ENCODE measurements around the gene CALHM1. TPM values are rescaled to one million over a fixed set of nuclear protein-coding genes. Genes with fewer than 3 reads are reported as not detected.

The CALHM1 gene
- total and polyA plus RNA-seq, 2 of the 8 experiments (the other 6 are each of a cell fraction or from before 2014, with no cell fraction given) = 0.29 to 0.34 TPM

DNA sequence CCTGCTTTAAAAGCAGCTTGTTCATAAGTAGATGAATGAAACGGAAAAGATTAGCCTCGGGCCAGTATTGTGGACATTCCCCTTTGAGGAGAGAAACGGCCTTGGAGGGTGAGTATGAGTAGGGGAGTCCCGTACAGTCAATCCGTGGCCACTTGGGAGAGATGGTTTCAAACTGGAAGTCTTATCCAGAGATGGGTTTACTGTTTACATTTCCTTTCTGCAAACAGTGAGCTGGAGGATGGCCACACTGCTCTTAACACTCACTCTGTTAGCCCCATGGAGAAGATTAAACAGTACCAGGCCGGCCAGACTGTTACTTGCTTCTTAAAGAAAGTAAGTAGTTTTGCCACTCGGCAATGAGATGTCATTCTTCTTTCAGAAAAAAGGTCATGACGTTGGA, 26.8 kb downstream of the CALHM1 start (continued):
- TF ChIP-seq, protein P1, sequence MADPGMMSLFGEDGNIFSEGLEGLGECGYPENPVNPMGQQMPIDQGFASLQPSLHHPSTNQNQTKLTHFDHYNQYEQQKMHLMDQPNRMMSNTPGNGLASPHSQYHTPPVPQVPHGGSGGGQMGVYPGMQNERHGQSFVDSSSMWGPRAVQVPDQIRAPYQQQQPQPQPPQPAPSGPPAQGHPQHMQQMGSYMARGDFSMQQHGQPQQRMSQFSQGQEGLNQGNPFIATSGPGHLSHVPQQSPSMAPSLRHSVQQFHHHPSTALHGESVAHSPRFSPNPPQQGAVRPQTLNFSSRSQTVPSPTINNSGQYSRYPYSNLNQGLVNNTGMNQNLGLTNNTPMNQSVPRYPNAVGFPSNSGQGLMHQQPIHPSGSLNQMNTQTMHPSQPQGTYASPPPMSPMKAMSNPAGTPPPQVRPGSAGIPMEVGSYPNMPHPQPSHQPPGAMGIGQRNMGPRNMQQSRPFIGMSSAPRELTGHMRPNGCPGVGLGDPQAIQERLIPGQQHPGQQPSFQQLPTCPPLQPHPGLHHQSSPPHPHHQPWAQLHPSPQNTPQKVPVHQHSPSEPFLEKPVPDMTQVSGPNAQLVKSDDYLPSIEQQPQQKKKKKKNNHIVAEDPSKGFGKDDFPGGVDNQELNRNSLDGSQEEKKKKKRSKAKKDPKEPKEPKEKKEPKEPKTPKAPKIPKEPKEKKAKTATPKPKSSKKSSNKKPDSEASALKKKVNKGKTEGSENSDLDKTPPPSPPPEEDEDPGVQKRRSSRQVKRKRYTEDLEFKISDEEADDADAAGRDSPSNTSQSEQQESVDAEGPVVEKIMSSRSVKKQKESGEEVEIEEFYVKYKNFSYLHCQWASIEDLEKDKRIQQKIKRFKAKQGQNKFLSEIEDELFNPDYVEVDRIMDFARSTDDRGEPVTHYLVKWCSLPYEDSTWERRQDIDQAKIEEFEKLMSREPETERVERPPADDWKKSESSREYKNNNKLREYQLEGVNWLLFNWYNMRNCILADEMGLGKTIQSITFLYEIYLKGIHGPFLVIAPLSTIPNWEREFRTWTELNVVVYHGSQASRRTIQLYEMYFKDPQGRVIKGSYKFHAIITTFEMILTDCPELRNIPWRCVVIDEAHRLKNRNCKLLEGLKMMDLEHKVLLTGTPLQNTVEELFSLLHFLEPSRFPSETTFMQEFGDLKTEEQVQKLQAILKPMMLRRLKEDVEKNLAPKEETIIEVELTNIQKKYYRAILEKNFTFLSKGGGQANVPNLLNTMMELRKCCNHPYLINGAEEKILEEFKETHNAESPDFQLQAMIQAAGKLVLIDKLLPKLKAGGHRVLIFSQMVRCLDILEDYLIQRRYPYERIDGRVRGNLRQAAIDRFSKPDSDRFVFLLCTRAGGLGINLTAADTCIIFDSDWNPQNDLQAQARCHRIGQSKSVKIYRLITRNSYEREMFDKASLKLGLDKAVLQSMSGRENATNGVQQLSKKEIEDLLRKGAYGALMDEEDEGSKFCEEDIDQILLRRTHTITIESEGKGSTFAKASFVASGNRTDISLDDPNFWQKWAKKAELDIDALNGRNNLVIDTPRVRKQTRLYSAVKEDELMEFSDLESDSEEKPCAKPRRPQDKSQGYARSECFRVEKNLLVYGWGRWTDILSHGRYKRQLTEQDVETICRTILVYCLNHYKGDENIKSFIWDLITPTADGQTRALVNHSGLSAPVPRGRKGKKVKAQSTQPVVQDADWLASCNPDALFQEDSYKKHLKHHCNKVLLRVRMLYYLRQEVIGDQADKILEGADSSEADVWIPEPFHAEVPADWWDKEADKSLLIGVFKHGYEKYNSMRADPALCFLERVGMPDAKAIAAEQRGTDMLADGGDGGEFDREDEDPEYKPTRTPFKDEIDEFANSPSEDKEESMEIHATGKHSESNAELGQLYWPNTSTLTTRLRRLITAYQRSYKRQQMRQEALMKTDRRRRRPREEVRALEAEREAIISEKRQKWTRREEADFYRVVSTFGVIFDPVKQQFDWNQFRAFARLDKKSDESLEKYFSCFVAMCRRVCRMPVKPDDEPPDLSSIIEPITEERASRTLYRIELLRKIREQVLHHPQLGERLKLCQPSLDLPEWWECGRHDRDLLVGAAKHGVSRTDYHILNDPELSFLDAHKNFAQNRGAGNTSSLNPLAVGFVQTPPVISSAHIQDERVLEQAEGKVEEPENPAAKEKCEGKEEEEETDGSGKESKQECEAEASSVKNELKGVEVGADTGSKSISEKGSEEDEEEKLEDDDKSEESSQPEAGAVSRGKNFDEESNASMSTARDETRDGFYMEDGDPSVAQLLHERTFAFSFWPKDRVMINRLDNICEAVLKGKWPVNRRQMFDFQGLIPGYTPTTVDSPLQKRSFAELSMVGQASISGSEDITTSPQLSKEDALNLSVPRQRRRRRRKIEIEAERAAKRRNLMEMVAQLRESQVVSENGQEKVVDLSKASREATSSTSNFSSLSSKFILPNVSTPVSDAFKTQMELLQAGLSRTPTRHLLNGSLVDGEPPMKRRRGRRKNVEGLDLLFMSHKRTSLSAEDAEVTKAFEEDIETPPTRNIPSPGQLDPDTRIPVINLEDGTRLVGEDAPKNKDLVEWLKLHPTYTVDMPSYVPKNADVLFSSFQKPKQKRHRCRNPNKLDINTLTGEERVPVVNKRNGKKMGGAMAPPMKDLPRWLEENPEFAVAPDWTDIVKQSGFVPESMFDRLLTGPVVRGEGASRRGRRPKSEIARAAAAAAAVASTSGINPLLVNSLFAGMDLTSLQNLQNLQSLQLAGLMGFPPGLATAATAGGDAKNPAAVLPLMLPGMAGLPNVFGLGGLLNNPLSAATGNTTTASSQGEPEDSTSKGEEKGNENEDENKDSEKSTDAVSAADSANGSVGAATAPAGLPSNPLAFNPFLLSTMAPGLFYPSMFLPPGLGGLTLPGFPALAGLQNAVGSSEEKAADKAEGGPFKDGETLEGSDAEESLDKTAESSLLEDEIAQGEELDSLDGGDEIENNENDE (IDR thresholded peaks at IDR 0.05; ENCODE audit: insufficient replicate concordance, low read length) = no peak
- TF ChIP-seq ASH2L (IDR thresholded peaks at IDR 0.05; ENCODE audit: low read length) (no peak), KDM5A (IDR thresholded peaks at IDR 0.05; ENCODE audit: low read length) (no peak), SP4 (IDR thresholded peaks at IDR 0.05; ENCODE audit: low read length) (no peak), HDAC2 (IDR thresholded peaks at IDR 0.05; ENCODE audit: borderline replicate concordance in 1 of 2, low read depth in 2 of 2, low read length in 2 of 2) (no peak), KDM4A (IDR thresholded peaks at IDR 0.05; ENCODE audit: low read depth, low read length, severe bottlenecking) (no peak), BCL11A (IDR thresholded peaks at IDR 0.05; ENCODE audit: low read depth in 2 of 2, low read length in 2 of 2) (no peak), PHF8 (conservative IDR thresholded peaks at IDR 0.05; ENCODE audit: low read depth, low read length) (no peak), NRF1 (IDR thresholded peaks at IDR 0.05; ENCODE audit: low read depth, low read length) (no peak), SP1 (IDR thresholded peaks at IDR 0.05; ENCODE audit: low read depth, low read length) (no peak)
- TF ChIP-seq, protein P2, sequence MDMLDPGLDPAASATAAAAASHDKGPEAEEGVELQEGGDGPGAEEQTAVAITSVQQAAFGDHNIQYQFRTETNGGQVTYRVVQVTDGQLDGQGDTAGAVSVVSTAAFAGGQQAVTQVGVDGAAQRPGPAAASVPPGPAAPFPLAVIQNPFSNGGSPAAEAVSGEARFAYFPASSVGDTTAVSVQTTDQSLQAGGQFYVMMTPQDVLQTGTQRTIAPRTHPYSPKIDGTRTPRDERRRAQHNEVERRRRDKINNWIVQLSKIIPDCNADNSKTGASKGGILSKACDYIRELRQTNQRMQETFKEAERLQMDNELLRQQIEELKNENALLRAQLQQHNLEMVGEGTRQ (IDR thresholded peaks at IDR 0.05; ENCODE audit: low read length) = no peak

Data from H1 (cell line).